ENCODE results near the gene CEP19. TPM values are rescaled to one million over a fixed set of nuclear protein-coding genes. Genes with fewer than 3 reads are reported as not detected.
A peak's percentile ranks its signal among the peaks of the same experiment; 100 is the strongest.

Gene CEP19
- total RNA-seq, 1 donor from 2014 or later = 1.5 TPM

GRCh38 chr3:196686436-196686835 lies 25.6 kb downstream of the CEP19 start:
- H3K4me1 ChIP-seq = peaks cover 9% of the 10 kb centered on the region
- H3K36me3 ChIP-seq = no peaks in the 10 kb centered on the region
- H3K27me3 ChIP-seq (ENCODE audit: low read depth) = peaks cover 9% of the 10 kb centered on the region
- H3K4me3 ChIP-seq = no peak overlapping the region
- intact Hi-C loops (cut with micrococcal nuclease) = loop anchor here (5.0 kb wide), 1 partner anchor 79 kb away; no protein-coding TSS in a partner anchor
- TF ChIP-seq CTCF (IDR thresholded peaks at IDR 0.05; ENCODE audit: borderline replicate concordance) = no peak
- H3K9me3 ChIP-seq (replicated peaks) = no peaks in the 10 kb centered on the region
- no peak for DNase-seq
- H3K27ac ChIP-seq (replicated peaks) = no peak overlapping the region

- Histone ChIP-seq H3K4me3 (peak overlapping the region; percentile 6), H3K9me3 (replicated peaks) (no peaks in the 10 kb centered on the region), H3K27me3 (ENCODE audit: low read depth) (peaks cover 3% of the 10 kb centered on the region), H3K4me1 (peaks cover 9% of the 10 kb centered on the region), H3K36me3 (no peaks in the 10 kb centered on the region), H3K27ac (replicated peaks) (peak overlapping the region; percentile 24)
- TF ChIP-seq CTCF (IDR thresholded peaks at IDR 0.05; ENCODE audit: borderline replicate concordance) = peak; percentile 94
- DNase-seq = peak; percentile 41
- intact Hi-C loops (cut with micrococcal nuclease) = loop anchor here (5.0 kb wide), 1 partner anchor 77 kb away; no protein-coding TSS in a partner anchor
These were observed 27.3 kb downstream of the CEP19 start for GRCh38 chr3:196684548-196685407.

- Histone ChIP-seq H3K27me3 (ENCODE audit: low read depth) (peaks cover 17% of the 10 kb centered on the region), H3K4me3 (no peak overlapping the region), H3K9me3 (replicated peaks) (no peaks in the 10 kb centered on the region), H3K27ac (replicated peaks) (no peak overlapping the region), H3K36me3 (no peaks in the 10 kb centered on the region), H3K4me1 (no peaks in the 10 kb centered on the region)
- DNase-seq = no peak
- intact Hi-C loops (cut with micrococcal nuclease) = no loop called here
- no peak for TF ChIP-seq CTCF (IDR thresholded peaks at IDR 0.05; ENCODE audit: borderline replicate concordance)
These were observed 34.1 kb downstream of the CEP19 start for GRCh38 chr3:196677931-196678330.

- TF ChIP-seq CTCF (IDR thresholded peaks at IDR 0.05; ENCODE audit: borderline replicate concordance) = no peak
- Histone ChIP-seq H3K27ac (replicated peaks) (no peak overlapping the region), H3K4me1 (no peaks in the 10 kb centered on the region), H3K4me3 (no peak overlapping the region), H3K27me3 (ENCODE audit: low read depth) (peaks cover 17% of the 10 kb centered on the region), H3K36me3 (no peaks in the 10 kb centered on the region), H3K9me3 (replicated peaks) (no peaks in the 10 kb centered on the region)
- DNase-seq = no peak
- intact Hi-C loops (cut with micrococcal nuclease) = no loop called here
These were observed 34.7 kb downstream of the CEP19 start for GRCh38 chr3:196677353-196677752.

GRCh38 chr3:196673632-196674031 lies 38.4 kb downstream of the CEP19 start:
- Histone ChIP-seq H3K36me3 (no peaks in the 10 kb centered on the region), H3K4me3 (no peak overlapping the region), H3K9me3 (replicated peaks) (no peaks in the 10 kb centered on the region), H3K4me1 (peaks cover 9% of the 10 kb centered on the region), H3K27me3 (ENCODE audit: low read depth) (peaks cover 31% of the 10 kb centered on the region), H3K27ac (replicated peaks) (no peak overlapping the region)
- intact Hi-C loops (cut with micrococcal nuclease) = no loop called here
- TF ChIP-seq CTCF (IDR thresholded peaks at IDR 0.05; ENCODE audit: borderline replicate concordance) = no peak
- DNase-seq = no peak

All from left ventricle myocardium inferior (tissue), 1 donor.